Ovary (tissue), 3 donors: ENCODE measurements around the gene GALNTL6.

Experiments used
- EP300 ChIP-seq: sonication (generic); formaldehyde crosslinking; IDR thresholded peaks from one replicate; pipeline ENCODE4 v1.6.1; 2017; ENCODE audit warnings: antibody characterized with exemption
- TF ChIP-seq, protein P1 (sequence below), 3 donors: fragments of 450-650 bp in 2 of 3; fragments of 200-600 bp in 1 of 3; IDR thresholded peaks; one replicate each; pipeline versions ENCODE4 v1.5.1 to v1.8.0; 2016 to 2022; ENCODE audit warnings: antibody characterized with exemption in 3 of 3, mild to moderate bottlenecking in 1 of 3
- donor health status: DM: no; HTN: no; CAD: no.

- TF ChIP-seq, protein P1, sequence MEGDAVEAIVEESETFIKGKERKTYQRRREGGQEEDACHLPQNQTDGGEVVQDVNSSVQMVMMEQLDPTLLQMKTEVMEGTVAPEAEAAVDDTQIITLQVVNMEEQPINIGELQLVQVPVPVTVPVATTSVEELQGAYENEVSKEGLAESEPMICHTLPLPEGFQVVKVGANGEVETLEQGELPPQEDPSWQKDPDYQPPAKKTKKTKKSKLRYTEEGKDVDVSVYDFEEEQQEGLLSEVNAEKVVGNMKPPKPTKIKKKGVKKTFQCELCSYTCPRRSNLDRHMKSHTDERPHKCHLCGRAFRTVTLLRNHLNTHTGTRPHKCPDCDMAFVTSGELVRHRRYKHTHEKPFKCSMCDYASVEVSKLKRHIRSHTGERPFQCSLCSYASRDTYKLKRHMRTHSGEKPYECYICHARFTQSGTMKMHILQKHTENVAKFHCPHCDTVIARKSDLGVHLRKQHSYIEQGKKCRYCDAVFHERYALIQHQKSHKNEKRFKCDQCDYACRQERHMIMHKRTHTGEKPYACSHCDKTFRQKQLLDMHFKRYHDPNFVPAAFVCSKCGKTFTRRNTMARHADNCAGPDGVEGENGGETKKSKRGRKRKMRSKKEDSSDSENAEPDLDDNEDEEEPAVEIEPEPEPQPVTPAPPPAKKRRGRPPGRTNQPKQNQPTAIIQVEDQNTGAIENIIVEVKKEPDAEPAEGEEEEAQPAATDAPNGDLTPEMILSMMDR (IDR thresholded peaks at IDR 0.05): no peak
- no peak for TF ChIP-seq EP300
These were observed 980.5 kb downstream of the GALNTL6 start for GRCh38 chr4:172793565-172794306.
